Fibroblast of lung (primary cell): Measurements from ENCODE around the gene SYT3. TPM values are rescaled to one million over a fixed set of nuclear protein-coding genes. Genes with fewer than 3 reads are reported as not detected.

Experiments used
- DNase-seq, 2 donors: peaks; one replicate each; pipeline versions ENCODE4 v3.0.0 to v3.0.0-alpha.2; 2010; ENCODE audit warnings: low read depth in 2 of 2
- H2AFZ ChIP-seq: 2 replicates; pipeline ENCODE4 v1.5.1; 2012; ENCODE audit warnings: low read length, control low read depth, inconsistent platforms
- H3K27ac ChIP-seq: 2 replicates; pipeline ENCODE4 v1.5.1; 2011; ENCODE audit warnings: low read length, control low read depth; ENCODE audit not compliant: insufficient read depth
- H3K27me3 ChIP-seq: 2 replicates; pipeline ENCODE4 v1.5.1; 2011; ENCODE audit warnings: mild to moderate bottlenecking, low read length; ENCODE audit not compliant: control insufficient read depth, insufficient read depth
- H3K36me3 ChIP-seq: 2 replicates; pipeline ENCODE4 v1.5.1; 2011; ENCODE audit warnings: low read length; ENCODE audit not compliant: control insufficient read depth, insufficient read depth
- H3K4me1 ChIP-seq: 2 replicates; pipeline ENCODE4 v1.5.1; 2011; ENCODE audit warnings: low read length; ENCODE audit not compliant: control insufficient read depth, insufficient read depth; ENCODE audit errors: extremely low read depth
- H3K4me2 ChIP-seq: 2 replicates; pipeline ENCODE4 v1.5.1; 2011; ENCODE audit warnings: low read length, control low read depth; ENCODE audit not compliant: insufficient read depth; ENCODE audit errors: extremely low read depth
- H3K4me3 ChIP-seq, 4 experiments: fragments of 200-600 bp in 1 of 4; sonication (generic) in 1 of 4; replicated peaks in 1 of 4; 2 replicates each; pipeline ENCODE4 v1.5.1; 2011 to 2016; ENCODE audit warnings: low read length in 4 of 4, low read depth in 3 of 4, mild to moderate bottlenecking in 3 of 4, control low read depth in 2 of 4, inconsistent platforms in 1 of 4, mixed read lengths in 1 of 4; ENCODE audit not compliant: insufficient read depth in 1 of 4; ENCODE audit errors: control extremely low read depth in 1 of 4
- H3K79me2 ChIP-seq: 2 replicates; pipeline ENCODE4 v1.5.1; 2012; ENCODE audit warnings: mild to moderate bottlenecking, low read length, inconsistent platforms; ENCODE audit not compliant: control insufficient read depth, insufficient read depth
- H3K9ac ChIP-seq: 2 replicates; pipeline ENCODE4 v1.5.1; 2011; ENCODE audit warnings: mild to moderate bottlenecking, low read length, control low read depth; ENCODE audit not compliant: insufficient read depth
- H3K9me3 ChIP-seq: 2 replicates; pipeline ENCODE4 v1.5.1; 2012; ENCODE audit warnings: low read depth, low read length; ENCODE audit not compliant: control insufficient read depth, insufficient read depth
- H4K20me1 ChIP-seq: 2 replicates; pipeline ENCODE4 v1.5.1; 2011; ENCODE audit warnings: low read length; ENCODE audit not compliant: control insufficient read depth, insufficient read depth; ENCODE audit errors: extremely low read depth
- EZH2 ChIP-seq: IDR thresholded peaks from 2 replicates; pipeline ENCODE4 v1.5.1; 2012; ENCODE audit warnings: low read length, control low read depth, mild to moderate bottlenecking; ENCODE audit errors: missing control alignments
- polyA plus RNA-seq, 2 donors: library from polyadenylated mRNA; depleted of rRNA in 1 of 2; stranded (reverse) in 1 of 2; unstranded in 1 of 2; fragments of >200 nt; gene quantifications; 2 replicates each; pipeline ENCODE4 v1.2.1, GENCODE V29; 2011 to 2012; ENCODE audit warnings: missing spikeins in 1 of 2
- total RNA-seq: library from RNA; depleted of rRNA; stranded (reverse); fragments of >200 nt; gene quantifications from 2 replicates; pipeline ENCODE4 v1.2.1, GENCODE V29; 2014
- TF ChIP-seq, protein P1 (sequence below), 2 donors: IDR thresholded peaks in 1 of 2; conservative IDR thresholded peaks in 1 of 2; 1 replicate in 1 of 2; 2 replicates in 1 of 2; pipeline ENCODE4 v1.5.1; 2011 to 2012; ENCODE audit warnings: low read length in 2 of 2, control low read depth in 1 of 2, inconsistent platforms in 1 of 2, low read depth in 1 of 2, mild to moderate bottlenecking in 1 of 2

The SYT3 gene
- total and polyA plus RNA-seq, 2 donors (not counting 1 experiment from before 2014, with no cell fraction given): not detected

DNA sequence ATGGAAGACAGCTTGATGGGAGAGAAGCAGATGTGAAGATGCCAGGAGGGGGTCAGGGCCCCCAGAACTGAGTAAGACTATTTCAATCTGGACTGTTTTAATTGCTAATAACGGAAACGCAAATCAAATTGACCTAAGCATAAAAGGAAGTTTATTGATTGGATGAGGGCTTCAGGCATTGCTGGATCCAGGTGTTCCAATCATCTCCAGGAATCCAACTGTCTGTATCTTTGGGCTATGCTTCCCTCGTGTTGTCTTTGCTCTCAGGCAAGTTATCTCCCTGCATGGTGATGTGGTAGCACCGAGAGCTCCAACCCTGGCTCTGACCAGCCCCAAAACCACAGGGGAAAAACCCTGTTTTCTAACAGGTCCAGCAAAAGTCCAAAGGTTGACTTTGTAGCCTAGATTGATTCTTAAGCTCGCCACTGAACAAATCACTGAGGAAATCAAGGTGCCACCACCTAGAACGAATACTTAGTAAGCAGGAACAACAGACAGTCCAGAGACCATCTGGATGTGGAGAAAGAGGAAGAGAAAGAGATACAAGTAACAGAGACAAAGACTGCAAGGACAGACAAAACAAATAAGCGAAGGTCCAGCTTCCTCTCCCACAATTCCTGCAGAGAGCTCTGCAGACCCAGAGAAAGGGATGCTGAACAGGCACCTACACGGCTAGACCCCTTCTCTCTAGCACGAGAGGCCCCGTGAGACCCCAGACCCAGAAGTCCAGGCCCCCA lies 8.4 kb upstream of the SYT3 start:
- Histone ChIP-seq H3K79me2 (no peaks in the 10 kb centered on the region), H3K9ac (no peak overlapping the region), H3K4me2 (no peak overlapping the region), H4K20me1 (no peaks in the 10 kb centered on the region), H3K9me3 (no peaks in the 10 kb centered on the region), H3K27ac (no peak overlapping the region), H3K36me3 (no peaks in the 10 kb centered on the region), H2AFZ (no peak overlapping the region), H3K27me3 (no peaks in the 10 kb centered on the region), H3K4me1 (no peaks in the 10 kb centered on the region), H3K4me3 (no peak overlapping the region)
- TF ChIP-seq EZH2: no peak
- TF ChIP-seq, protein P1, sequence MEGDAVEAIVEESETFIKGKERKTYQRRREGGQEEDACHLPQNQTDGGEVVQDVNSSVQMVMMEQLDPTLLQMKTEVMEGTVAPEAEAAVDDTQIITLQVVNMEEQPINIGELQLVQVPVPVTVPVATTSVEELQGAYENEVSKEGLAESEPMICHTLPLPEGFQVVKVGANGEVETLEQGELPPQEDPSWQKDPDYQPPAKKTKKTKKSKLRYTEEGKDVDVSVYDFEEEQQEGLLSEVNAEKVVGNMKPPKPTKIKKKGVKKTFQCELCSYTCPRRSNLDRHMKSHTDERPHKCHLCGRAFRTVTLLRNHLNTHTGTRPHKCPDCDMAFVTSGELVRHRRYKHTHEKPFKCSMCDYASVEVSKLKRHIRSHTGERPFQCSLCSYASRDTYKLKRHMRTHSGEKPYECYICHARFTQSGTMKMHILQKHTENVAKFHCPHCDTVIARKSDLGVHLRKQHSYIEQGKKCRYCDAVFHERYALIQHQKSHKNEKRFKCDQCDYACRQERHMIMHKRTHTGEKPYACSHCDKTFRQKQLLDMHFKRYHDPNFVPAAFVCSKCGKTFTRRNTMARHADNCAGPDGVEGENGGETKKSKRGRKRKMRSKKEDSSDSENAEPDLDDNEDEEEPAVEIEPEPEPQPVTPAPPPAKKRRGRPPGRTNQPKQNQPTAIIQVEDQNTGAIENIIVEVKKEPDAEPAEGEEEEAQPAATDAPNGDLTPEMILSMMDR (conservative IDR thresholded peaks at IDR 0.05 in 1 of 2, IDR thresholded peaks at IDR 0.05 in 1 of 2; ENCODE audit: low read depth in 1 of 2, low read length in 2 of 2): no peak
- DNase-seq: no peak

DNA sequence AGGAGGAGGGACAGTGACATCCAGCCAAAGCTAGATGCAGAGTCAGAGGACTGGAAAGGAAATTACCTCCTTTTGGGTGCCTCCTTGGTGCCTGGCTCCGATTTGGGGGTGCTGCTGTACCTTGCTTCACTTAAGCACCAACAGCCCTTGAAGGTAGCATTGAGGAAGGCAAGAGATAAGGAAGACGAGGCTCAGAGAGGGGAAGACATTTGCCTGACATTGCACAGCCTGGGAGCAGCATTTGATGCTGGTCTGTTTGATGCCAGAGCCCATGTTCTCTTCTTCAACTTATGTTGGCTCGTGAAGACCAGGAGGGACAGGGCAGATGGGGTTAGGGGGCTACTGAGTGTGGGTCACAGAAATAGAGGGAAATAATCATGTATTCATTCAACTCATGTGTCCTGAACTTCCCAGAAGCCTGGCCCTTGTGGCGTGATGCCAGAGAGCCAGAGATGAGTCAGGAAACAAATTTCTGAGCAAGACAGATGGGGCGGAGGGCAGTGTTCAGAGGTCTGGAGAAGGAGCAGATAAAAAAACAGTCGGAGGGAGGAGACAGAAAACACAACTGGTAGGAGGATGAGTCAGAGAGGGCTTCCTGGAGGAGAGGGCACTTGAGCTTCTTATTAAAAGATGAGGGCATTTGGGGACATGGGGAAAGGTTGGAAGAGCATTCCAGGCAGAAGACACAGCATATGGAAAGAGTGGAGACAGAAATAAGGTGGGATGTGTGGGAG lies 6.6 kb upstream of the SYT3 start:
- no peaks in the 10 kb centered on the region for H3K27me3 ChIP-seq
- no peaks in the 10 kb centered on the region for H3K9me3 ChIP-seq
- no peak overlapping the region for H3K4me3 ChIP-seq
- peak; percentile 25 to 26 for DNase-seq
- no peak overlapping the region for H2AFZ ChIP-seq
- H3K4me2 ChIP-seq: no peak overlapping the region
- no peak overlapping the region for H3K27ac ChIP-seq
- no peaks in the 10 kb centered on the region for H3K36me3 ChIP-seq
- H3K9ac ChIP-seq: no peak overlapping the region
- H3K4me1 ChIP-seq: no peaks in the 10 kb centered on the region
- H3K79me2 ChIP-seq: no peaks in the 10 kb centered on the region
- no peaks in the 10 kb centered on the region for H4K20me1 ChIP-seq
- TF ChIP-seq, protein P1 (conservative IDR thresholded peaks at IDR 0.05 in 1 of 2, IDR thresholded peaks at IDR 0.05 in 1 of 2; ENCODE audit: low read depth in 1 of 2, low read length in 2 of 2): no peak
- TF ChIP-seq EZH2: no peak

DNA sequence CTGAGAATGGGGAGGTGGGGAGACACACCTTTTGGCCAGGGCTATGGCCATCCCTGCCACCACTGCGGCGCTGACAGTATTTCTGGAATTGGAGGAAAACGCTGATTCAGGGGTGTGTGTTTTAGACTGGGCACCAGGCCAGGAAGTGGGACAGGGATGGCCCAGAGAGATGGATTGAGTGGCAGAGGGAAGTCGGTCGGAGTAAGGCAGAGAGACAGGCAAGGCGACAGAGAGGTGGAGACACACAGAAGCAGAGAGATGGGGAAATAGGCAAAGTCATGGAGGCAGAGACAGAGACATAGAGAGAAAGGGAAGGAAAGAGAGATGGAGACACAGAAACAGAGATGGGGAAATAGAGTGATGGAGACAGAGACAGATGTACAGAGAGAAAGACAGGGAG lies 5.4 kb upstream of the SYT3 start:
- Histone ChIP-seq H3K9ac (no peak overlapping the region), H3K4me3 (no peak overlapping the region), H3K79me2 (no peaks in the 10 kb centered on the region), H3K36me3 (no peaks in the 10 kb centered on the region), H3K4me2 (no peak overlapping the region), H3K4me1 (no peaks in the 10 kb centered on the region), H3K27me3 (no peaks in the 10 kb centered on the region), H2AFZ (no peak overlapping the region), H3K27ac (no peak overlapping the region), H3K9me3 (no peaks in the 10 kb centered on the region), H4K20me1 (no peaks in the 10 kb centered on the region)
- TF ChIP-seq EZH2: no peak
- TF ChIP-seq, protein P1 (conservative IDR thresholded peaks at IDR 0.05 in 1 of 2, IDR thresholded peaks at IDR 0.05 in 1 of 2; ENCODE audit: low read depth in 1 of 2, low read length in 2 of 2): no peak
- DNase-seq: no peak
